NCI-H82 treated with DMSO at 0.1 percent for 48 hours (cell line): ENCODE data around the gene TRAPPC14.

Experiments used
- DNase-seq: peaks from one replicate; lab custom pipeline; 2025; ENCODE audit not compliant: unreplicated experiment; lab: John Stamatoyannopoulos, UW

TRAPPC14 gene

GRCh38 chr7:100174582-100174981 lies 16.1 kb upstream of the TRAPPC14 start:
- no peak for DNase-seq

DNA sequence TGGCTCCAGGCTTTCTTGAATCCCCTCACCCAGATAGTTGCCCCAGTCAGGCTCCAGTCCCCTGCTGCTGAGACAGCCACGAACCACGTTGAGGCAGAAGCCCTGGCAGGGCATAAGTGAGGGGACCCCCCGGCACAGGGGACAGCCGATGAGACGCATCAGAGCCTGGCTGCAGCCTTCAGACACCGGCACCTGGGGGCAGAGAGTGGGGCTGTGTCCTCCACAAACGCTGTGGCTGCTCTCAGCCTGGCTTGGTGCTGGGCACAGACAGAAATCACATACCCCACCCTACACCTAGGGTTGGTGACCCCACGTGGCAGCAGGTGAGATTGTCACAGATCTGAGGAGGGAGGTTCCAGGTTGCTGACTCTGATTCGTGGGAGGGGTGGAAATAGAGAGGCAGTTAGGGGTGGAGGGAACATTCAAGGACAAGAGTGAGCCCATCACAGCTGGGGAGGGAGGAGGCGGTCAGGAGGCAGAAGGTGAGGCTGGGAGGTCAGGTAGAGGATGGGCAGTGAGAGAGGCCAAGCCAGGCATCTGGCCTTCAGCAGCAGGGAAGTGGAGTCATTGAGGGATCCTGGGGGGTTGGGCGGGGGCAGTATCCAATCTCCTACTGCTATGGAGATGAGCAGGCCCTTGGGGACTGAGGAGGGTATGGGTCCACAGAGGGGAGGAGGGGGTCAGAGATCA lies 15.4 kb upstream of the TRAPPC14 start:
- no peak for DNase-seq

DNA sequence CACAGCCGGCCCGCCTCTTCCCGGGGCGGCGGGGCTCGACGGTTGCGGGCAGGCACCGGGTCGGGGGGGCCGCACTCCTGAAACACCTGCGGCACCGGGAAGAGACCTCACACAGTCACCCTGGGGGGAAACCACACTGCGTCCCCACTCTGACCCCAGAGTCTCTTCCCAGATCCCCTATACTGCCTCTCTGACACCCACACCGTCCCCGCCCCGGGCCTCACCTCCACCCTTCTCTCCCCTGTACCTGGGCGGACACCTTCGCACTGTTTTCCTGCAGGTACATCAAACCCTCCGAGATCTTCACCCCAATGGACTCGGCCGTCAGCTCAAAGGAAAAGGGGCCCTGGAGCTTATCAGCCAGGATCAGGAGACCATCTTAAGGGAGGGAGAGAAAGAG lies 13.3 kb upstream of the TRAPPC14 start:
- no peak for DNase-seq

DNA sequence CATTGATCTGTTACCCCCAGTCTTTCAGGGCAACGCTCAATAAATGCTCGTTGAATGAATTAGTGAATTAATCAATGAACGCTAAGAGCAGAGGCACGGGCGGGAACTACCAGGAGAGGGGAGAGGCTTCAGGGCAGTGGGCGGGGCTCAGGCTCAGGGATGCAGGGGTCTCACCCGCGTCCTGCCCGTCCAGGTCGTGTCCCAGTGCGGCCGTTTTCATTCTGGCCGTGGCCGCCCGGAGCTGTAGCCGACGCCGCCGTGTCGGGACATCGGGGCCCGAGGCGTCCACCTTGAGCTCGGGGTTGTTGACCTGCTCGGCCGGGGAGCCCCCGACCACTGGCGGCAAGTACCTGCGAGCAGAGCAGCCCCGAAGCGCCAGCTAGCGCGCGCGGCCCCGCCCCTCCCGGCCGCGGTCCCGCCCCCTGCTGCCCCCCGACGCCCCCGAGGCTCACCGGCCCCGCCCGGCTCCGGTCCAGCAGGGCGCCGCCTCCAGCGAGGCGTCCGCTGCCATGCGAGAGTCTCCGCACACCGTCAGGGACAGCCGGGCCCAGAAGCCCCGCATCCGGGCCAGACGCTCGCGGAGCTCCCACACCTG lies 12.7 kb upstream of the TRAPPC14 start:
- no peak for DNase-seq

GRCh38 chr7:100170101-100170897 lies 11.8 kb upstream of the TRAPPC14 start:
- no peak for DNase-seq

DNA sequence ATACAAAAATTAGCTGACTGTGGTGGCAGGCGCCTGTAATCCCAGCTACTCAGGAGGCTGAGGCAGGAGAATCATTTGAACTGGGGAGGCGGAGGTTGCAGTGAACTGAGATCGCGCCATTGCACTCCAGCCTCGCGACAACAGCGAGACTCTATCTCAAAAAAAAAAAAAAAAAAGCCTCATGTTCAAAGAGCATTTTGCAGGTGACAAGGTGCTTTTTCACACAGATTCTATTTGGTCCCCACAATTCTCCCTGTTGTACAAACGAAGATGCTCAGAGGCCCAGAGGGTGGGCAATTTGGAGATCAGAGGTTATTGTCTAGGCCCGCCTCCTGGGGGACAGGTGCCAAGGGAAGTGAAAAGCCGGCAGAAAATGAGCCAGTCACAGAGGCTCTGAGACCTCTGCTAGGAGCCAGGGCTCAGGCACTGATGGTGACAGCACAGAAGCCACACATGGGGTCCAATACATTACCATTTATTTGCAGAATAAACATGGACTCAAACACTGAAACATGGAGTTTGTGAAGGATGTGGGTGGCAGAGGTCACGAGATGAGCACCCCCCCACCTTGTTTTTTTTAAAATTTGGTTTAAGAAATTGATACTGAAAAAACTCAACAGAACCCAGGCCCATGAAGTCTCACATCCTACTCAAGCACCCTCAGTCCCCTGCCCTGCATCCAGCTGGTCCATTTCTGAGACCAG lies 10.8 kb upstream of the TRAPPC14 start:
- no peak for DNase-seq

DNA sequence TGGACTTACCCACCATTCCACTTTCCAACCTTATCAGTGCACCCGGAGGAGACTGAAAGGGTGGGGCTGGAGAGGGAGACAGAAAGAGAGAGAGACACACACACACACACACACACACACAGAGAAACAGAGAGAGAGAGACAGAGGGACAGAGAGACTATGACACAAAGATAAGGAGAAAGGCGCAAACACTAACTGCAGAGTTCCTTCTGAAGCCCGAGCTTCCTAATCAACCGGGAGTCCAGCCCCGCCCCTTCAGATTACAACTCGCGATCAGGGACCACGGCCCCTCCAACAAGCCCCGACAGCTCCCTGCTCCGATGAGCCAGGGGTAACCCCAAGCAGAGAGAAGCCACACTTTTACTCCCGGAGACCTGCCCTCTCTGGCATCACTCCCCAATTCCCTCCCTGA lies 9.4 kb upstream of the TRAPPC14 start:
- no peak for DNase-seq

GRCh38 chr7:100166970-100167911 lies 8.7 kb upstream of the TRAPPC14 start:
- no peak for DNase-seq

GRCh38 chr7:100166317-100166940 lies 7.9 kb upstream of the TRAPPC14 start:
- DNase-seq, result no peak

GRCh38 chr7:100163871-100164270 lies 5.3 kb upstream of the TRAPPC14 start:
- DNase-seq, result no peak

DNA sequence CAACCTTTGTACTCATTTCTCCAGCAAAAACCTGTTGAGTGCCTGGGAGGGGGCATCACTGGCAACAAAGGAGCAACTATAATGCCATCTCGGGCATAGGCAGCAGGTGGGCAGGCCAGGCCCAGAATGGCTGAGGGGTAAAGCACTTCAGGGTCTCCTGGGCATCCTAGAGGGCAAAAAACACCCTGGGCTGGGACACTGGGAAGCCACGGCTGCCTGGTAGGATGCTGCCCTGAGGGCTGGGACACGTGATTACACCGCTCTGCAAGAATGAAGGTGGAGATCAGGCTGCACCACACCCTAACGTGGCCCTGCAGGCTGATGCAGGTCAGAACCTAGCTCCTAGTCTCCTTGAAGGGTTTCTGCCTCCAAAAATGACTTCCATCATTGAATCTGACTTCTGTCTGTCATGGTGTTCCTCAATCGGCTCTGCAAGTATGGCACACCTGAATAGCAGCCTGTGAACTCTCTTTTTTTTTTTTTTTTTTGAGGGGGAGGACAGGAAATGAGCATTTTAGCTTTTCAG lies 4.5 kb upstream of the TRAPPC14 start:
- DNase-seq, result no peak

GRCh38 chr7:100160067-100160466 lies 1.5 kb upstream of the TRAPPC14 start:
- DNase-seq, result no peak

- no peak for DNase-seq
Measured at GRCh38 chr7:100159099-100159623, 638 bp upstream of the TRAPPC14 start.

GRCh38 chr7:100157334-100158228 lies 942 bp downstream of the TRAPPC14 start:
- DNase-seq, result no peak

DNA sequence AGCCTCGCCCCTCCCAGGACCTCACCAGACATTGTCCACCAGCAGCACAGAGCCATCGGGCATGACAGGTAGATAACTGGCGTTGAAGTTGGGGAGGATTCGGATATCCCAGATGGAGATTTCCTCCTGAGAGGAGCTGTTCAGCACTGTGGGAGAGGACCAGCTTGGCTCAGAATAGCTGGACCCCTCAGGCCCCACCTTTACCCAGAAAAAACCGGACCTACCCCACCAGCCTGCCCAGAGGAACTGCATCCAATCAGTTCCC lies 1.5 kb downstream of the TRAPPC14 start:
- DNase-seq, result no peak

DNA sequence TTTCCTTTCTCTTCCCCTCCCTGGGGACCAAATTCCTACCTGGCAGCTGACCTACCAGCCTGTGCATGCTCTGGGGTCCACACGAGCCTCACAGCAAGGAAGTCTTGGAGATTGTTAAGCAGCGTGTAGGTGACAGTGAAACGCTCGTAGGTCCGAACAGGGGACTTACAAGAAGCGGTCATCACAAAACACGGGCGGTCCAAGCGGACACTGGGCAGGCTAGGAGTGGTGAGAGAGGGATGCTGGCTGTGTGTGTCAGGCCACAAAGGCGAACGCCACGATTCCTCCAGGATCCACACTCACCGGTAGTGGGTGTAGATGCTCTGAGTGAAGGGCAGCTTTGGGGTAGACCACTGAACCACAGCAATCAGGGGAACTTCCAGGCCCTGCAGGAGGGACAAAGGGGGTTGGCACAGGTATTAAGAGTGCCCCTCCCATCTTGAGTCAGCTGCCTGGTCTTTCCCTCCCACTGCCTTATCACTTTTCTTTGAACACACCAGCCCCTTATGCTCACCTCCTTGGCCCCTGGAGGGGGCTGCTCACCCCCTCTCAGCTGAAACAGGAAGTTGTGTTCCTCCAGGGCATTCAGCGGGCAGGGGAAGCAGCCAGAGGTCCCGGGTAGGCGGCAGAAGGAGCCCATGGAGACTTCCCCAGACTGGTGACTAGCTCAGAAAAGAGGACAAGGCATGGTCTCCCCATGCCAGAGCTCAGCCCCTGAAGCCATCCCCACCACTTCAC lies 2.0 kb downstream of the TRAPPC14 start:
- no peak for DNase-seq

- DNase-seq, result no peak
Measured at GRCh38 chr7:100155553-100156317, 2.8 kb downstream of the TRAPPC14 start.
